HG02981 (cell line): ENCODE results near the gene HDAC4.

Experiments used
- ATAC-seq: cut with Tn5 transposase; IDR thresholded peaks from one replicate; pipeline ENCODE4 v1.9.1; 2021; ENCODE audit warnings: mild to moderate bottlenecking, moderate library complexity; ENCODE audit not compliant: unreplicated experiment

Gene HDAC4

DNA sequence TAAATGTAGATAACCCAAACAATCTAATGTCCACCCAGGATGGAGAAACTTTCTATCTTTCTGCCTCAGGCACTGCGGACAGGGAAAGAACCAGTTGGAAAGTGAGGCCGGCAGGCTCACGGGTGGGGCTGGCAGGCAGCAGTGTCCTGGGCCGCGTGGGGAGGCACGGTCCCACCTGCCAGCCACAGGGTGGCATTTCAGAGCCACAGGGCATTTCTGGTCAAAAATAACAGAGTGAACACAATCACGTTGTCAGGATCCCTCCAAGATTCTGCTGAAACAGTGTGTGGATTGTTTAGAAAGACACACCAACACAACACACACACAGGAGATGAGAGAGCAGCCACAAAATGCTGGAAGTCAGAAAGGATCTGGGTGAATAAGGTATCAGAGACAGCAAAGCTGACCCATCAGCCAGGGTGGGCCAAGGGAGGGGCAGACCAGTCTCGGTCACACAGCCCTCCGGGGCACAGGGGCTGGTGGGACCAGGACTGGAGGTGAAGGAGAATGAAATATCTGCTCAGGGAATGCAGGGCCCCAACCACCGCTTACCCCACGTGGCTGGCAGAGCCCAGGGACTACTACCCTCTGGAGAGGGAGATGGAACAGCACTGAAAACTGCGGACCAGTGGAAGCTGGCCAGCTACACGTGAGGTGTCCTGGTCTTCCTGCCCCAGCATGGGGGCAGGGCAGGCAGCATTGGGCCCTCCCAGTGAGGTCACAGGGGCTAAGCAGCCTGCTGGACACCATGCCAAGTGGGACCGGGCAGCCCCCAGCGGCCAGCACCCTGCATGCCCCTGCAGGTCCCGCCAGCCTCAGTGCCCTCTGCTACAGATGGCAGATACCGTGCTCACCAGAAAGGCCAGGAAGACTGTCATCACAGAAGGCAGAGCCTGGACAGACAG lies 173.9 kb downstream of the HDAC4 start:
- ATAC-seq: no peak

DNA sequence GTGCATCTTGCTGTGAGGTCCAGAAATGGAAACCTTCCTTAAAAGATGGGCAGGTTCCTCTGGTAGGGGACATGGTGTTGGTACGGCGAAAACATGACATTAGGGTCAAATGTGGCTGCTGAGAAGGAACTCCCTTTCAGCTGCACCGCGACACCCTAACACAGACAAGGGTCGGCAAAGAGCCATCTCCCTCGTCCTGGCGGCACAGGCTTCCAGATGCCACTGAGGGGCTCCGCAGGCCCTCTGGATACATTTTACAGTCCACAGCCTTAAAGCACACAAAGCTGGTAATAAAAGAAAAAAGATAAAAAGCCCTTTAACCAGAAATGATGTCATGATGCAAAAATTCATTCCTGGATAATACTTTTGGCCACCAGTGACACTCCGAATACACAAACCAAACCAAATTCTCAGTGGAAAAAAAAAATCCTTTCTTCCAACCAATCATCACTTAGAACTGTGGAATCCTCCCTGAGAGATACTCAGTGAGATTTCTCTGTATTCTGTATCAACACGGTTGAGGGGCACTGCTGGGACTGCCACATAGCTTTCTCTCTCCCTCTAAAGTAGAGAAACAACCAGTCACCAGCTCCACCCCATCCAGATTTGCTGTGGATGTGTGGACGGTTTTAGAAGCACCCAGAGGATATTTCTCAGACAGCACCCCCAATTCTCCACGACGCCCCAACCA lies 174.8 kb downstream of the HDAC4 start:
- no peak for ATAC-seq

DNA sequence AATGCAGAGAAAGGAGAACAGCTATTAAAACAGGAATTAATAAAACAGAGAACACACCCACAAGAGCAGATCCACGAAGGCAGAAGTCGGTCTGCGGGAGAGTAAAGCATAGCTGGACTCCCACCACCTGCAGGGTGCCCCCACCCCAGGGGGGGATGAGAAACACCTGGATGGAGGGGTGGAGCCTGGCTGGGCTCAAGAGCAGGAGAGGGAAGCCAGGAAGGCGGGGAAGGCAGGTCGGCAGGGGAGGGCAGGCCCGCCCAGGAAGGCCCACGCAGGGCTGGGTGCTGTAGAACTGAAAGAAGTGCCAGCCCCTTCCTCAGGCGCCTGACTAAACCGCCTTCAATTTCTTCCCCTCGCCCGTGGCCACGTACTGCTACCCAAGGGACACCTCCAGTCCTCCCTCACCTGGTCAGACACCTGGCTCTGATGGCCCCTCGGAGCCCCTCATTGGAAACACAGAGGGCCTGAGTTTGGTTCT lies 175.4 kb downstream of the HDAC4 start:
- ATAC-seq: no peak

DNA sequence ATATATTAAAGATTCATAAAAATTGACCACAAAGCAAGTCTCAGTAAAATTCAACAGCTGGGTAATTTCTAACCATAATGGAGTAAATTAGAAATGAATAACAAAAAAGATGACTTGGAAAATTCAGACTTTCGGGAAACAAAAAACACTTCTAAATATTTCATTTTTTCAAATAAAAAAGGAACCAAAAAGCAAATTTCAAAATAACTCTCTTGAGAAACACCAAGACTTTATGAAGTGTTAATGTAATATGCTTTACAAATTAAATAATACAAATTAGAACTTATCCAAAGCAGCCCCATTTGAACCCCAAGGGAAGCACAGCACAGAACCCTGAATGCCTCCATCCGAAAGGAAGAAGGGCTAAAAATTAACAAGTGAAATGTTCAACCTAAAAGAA lies 175.9 kb downstream of the HDAC4 start:
- no peak for ATAC-seq

DNA sequence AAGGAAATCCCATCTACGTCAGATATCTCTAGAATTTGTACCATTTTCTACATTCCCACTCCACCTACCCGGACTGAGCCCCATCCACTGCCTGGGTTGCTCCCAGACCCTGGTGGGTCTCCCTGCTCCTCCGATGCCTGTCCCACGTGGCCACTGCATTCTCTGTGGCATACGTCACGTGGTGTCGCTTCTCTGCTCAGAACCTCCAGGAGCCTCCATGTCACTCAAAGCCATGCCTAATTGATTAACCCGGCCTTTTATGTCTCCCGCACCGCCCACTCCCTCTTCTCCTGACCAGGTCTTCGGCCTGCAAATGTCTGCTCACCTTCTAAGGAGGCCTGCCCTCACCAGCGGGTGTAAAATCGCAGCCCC lies 176.6 kb downstream of the HDAC4 start:
- ATAC-seq: no peak

DNA sequence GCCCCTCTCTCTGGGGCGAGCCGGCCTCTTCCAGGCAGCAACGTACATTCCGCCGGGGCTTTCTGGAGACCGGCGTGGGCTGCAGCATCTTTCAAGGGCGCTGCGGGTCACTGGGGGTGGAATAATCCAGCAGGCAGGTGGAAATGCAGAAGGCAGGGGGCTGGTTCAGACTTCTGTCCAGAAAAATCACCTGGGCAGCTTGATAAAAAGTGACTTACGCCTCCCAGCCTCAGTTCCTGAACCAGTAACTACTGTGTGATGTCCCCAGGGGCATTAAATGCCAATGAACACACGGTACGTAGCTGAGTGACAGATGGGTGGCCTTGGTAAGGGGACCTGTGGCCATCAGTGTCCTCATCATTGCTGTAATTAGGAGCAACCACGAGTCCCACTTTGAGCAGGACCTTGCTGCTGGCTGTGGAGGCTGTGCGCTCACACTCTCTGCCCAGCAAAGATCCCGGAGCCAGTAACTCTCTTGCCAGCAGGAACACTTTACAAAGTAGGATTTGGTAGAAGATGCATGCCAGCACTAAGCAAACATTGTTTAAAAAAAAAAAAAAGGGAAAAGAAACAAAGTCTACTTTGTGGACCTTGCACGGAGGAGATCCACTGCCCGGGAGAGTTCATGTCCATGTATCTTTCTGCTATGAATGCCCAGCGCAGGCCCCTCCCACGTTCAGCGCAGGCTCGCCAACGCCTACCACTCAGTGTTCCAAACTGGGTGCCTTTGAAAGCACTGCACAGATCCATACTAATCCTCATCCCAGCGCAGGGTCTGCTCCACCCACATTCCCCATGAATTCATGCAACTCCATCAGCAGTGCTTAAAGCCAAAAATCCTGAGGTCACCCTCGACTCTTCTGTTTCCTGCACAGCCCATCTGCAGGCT lies 177.3 kb downstream of the HDAC4 start:
- ATAC-seq: no peak

DNA sequence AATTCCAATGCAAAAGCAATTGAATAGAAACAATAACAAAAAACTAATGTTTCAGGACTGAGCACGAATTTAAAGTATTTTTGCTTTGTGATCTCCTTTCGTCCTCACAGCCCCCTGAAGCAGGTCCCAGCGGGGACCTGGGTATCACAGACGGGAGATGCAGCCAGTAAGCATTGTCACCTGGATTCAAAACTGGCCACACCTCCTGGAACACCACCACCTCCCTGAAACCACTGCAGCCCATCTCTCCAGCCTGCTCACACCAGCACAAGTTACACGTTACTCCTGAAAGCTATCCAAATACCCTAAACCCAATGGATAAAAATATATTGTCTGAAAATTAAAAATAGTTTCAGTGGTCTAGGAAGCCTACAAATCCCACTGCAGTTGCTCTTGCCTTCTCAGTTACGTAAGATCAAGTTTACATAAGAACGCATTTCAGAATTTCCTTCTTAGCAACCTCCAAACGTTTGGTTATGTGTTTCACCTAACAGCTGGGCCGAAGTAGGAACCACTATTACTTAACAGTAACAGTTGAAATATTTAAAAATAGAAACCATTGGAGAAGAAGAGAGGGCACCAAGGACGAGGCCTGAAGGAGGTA lies 178.0 kb downstream of the HDAC4 start:
- ATAC-seq: no peak

DNA sequence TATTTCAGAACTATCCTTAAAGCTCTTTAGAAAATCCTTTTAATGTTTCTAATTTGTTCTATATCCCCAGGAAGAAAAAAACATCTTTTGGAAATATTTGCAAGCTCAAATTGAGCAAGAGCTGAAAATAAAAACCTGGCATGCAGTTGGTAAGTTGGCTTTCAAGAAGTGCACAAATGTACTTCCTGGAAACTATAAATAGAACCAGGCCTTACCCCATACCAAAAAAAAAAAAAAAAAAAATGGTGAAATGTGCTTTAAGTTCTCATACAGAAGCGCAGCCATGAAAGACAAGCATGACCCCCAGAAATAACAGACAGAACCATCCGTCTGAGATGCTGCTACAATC lies 178.5 kb downstream of the HDAC4 start:
- no peak for ATAC-seq

DNA sequence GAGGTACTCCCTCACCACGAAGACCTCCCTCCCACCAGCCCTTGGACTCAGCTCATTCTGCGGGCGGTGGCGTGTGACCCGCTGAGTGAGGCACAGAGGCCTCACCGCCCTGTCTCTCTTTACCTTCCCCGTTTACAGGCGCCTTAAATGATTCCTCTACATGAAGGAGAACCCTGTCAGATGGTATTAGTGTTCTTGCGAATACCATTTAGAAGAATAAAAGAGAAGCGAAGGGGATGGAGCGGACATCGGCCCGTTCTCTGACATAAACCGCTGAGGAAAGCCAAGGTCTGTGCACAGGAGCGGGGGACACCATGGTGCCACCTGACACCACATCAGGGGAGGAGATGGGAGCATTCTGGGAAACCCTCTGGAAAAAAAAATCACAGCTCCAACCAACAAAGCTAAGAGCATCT lies 179.8 kb downstream of the HDAC4 start:
- no peak for ATAC-seq

DNA sequence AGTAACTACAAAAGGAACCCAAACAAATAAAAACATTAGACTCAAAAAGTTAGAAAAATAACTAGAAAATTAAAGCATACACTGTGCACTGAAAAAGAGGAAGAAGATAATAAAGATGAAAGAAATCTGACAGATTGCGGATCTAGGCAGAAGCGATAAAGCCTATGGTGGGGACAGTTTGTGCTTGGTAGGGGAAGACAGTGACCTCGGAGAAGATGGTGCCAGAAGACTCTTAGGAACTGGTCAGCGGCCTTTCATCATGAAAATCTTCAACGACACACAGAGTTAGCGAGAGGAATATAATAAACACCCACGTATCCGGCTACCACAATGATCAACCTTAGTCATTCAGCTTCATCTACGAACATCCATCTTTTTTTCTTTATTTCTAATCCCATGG lies 180.5 kb downstream of the HDAC4 start:
- ATAC-seq: no peak

DNA sequence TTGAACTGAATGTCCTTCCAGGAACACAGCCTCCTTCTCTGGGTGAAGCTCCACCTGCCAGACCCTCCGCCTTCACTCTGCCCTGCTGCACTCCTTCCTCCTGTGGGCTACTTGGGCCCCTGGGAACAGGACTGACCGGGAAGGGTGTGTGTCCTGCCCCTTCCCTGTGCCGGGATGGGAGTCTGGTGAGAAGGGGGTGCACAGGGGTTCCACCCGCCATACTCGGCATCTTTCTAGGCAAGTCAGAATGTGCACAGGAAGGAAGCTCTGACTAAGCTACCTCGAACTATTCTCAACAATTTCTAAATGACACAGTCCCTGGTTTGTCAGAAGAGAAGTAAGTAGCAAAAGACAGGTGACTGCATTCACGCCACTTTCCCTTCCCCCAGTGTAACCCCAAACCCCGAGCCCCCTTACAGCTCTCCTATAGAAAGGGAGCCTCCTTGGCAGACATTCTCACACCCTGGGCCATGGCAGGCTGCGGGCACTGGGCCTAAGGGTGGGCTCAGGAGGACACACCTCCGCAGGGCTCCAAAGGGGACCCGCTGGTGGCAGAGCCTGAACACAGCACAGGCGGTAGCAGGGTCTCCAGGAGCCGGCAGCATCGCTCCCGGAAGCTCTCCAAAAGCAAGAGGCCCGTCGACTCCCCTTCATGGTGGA lies 184.1 kb downstream of the HDAC4 start:
- ATAC-seq: no peak

DNA sequence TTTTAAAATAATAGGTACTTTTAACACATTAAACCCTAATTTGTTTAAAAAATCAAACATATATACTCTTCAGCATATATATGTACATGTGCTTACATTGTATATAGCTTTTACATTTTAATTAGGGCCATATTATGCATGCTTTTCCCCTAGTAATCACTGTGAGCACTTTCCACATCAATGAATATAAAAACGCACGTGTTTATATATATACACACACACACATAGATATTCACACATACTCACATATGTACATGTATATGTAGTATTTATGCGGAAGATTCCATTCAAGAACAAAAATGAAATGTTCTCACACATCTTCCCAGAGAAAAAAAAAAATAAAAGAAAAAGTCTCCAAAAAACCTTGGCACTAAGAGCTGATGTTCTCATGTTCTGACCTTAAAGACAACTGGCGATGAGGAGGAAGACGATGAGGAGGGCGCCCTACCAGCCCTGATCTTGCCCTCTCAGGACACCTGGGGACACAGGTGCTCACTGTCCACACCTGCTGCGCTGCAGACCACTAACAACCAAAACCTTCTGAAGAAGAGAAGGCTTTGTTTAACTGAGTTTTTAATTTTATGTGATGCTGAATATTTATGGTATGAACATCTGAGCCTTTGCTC lies 184.7 kb downstream of the HDAC4 start:
- ATAC-seq: no peak

DNA sequence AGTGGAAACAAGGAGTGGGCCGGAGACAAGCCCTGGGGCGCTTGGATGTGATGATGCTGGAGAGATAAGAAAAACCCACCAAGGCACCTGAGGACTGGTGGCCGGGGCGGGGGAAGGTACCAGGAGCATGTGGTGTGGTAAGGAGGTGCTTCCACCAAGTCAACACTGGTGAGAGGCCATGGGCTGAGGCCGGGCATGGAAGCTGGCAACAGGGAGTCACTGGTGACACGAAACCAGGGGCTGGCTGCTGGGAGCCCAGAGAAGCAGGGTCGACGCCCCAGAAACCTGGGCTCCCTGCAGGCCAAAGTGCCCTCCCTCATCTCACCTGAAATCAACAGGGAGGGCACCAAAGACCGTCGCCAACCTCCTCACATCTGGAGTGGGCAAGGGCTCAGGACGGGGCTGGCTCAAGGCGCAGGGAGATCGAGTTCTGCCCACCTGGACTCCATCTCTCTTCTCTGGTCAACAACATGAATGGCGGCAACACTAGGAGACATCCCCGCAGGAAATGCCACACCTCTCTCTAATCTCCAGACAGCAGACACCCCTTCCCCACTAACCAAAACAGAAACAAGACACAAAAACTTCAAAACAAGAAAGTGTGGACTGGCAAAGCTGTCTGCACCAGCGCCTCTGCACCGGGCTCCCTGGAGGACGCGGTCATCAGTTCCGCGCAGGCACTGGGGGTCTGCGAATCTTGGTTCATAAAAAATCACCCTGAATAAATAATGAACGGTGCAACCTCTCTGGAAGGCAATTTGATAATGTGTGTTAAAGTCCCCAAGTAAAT lies 185.5 kb downstream of the HDAC4 start:
- ATAC-seq: no peak

DNA sequence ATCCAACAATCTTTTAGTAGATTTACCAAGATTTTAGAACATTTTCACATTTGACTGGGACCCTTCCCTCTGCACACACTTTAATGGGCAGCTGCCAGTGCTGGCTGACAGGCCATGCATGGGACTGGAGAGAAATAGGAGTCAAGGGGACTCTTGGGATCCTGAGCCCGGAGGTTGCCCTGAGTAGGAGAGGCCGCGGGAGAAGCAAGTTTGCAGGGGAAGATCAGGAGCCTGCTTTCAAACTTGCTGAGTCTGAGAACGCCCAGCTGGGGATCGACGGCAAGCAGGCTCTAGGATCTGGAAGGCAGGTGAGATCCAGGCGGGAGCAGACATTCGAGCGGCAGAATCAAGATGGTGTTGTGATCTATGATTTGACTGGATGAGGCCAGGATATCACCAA lies 186.1 kb downstream of the HDAC4 start:
- ATAC-seq: no peak

DNA sequence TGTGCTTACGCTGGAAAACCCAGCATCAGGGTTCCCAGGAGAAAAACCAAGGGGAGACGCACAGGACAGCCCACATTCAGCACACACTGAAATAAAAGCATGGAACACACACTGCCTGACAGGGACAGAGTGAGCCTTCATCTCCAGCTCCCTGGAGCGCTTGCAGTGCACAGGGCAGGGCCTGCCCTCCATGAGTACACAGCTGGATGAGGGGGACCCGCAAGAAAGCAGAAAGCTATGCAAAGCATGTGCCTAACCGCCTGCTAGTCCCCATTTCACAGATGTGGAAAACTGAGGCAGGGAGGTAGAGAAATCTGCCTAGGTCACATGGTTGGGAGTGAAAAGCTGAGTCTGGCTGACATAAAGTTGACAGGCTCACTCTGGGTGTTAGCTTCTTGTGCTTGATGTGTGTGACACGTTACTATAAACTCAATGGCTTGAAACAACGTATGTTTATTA lies 187.1 kb downstream of the HDAC4 start:
- no peak for ATAC-seq

DNA sequence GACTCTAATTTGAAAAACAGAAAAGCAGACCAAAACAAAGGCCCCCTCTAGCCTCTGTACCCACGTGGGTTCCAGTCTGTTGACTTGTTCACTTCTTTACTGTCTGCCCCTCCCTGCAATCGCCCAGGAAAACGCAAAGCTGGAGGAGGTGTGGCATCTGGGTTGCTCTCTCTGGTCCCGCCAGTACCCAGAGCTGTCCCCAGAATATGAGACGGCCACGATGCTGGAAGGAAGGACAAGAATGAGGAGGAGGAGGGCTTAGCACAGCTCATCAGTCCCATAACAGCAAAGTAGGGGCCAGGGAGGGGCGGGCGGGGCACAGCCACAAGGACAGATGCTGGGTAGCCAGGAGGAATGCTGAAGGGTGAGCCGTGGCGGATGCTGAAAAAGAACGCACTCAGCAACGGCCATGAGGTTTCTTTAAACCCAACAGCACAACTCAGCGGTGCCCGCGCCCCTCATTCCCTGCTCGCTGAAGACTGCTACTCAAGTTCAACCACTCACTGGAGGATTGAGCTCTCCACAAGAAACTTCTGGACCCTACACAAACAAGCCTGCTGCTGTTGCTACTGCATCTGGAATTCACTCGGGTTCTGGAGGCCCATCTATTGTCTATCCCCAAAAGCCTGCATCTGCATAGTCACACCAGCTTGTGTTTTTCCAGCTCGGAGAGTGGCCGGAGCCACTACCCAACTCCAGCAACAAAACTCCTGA lies 187.7 kb downstream of the HDAC4 start:
- ATAC-seq: no peak

DNA sequence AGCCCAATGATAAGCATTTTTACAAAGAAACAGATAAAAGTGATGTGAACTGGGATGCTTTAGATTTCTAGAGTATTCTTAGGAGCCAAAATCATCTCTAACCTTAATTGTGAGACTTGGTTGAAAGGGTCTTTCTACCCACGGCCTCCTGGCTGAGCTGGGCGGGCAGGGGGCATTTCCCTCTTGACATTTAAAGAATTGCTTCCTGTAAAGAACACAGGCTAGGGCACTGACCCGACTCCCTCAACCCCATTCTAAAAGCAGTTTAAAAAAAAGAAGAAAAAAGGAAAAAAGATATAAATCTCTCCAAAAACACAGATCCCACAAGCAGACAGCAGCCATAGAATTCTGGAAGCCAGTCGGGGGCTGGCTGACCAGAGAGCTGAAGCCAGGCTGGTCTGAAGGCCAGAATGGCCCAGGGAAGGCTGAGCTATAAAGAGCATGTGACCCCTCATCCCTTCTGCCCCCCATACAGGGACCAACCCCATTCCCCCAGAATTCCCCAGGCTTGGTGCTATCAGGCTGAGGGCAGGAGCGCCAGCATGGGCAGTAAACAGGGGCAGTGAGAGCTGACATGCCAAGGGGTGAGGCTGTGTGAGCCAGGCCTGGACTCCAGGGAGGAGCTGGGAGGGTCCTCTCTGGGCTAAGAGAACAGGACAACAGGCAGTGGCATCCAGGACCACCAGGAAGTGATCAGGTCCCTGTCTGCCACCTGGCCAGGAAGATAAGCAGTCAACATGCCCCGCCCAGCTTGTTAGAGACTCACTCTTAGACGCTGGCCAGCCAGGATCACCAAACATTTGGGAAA lies 188.5 kb downstream of the HDAC4 start:
- ATAC-seq: no peak
